K562 (cell line): ENCODE measurements around the gene SMIM10L1. TPM values are rescaled to one million over a fixed set of nuclear protein-coding genes. Genes with fewer than 3 reads are reported as not detected.

ENCODE experiments used
- ATAC-seq: fragments of 200-7000 bp; cut with Tn5 transposase; 3 replicates; pipeline ENCODE4 v1.9.1; 2020; ENCODE audit warnings: moderate library complexity
- Bru-seq: library from RNA; stranded (reverse); fragments of 400-500 nt; gene quantifications from one replicate; lab custom pipeline; 2021; lab: Mats Ljungman, UMichigan
- BruChase-seq, 2 experiments: library from RNA; stranded (reverse); fragments of 400-500 nt; gene quantifications; one replicate each; lab custom pipeline; 2021; lab: Mats Ljungman, UMichigan
- BruUV-seq: library from RNA; stranded (reverse); fragments of 400-500 nt; replicated peaks from 2 replicates; lab custom pipeline; 2021; lab: Mats Ljungman, UMichigan
- CTCF ChIA-PET: fragments of 300-600 bp; formaldehyde crosslinking; extraction: SDS; loops from one replicate; lab custom pipeline; 2021; ENCODE audit warnings: low intra/inter-chr PET ratio; lab: Yijun Ruan, JAX
- POLR2A ChIA-PET: fragments of 300-600, 350-650 bp; sonication (Branson Sonifier 250); formaldehyde crosslinking; extraction: SDS; loops from one replicate; lab custom pipeline; 2021; ENCODE audit warnings: antibody characterized with exemption, inconsistent platforms; lab: Yijun Ruan, JAX
- DNase-seq, 4 experiments: peaks; one replicate each; pipeline versions ENCODE4 v3.0.0 to v3.0.0-alpha.2; 2011 to 2018; ENCODE audit warnings: low spot score in 3 of 4, mixed read lengths in 3 of 4; ENCODE audit errors: extremely low read depth in 1 of 4
- FAIRE-seq: peaks from 2 replicates; lab custom pipeline; 2011; peaks lifted over from hg19 to GRCh38; lab: Jason Lieb, UNC
- H2AFZ ChIP-seq: 2 replicates; pipeline ENCODE4 v1.6.0; 2011; ENCODE audit warnings: low read depth, low read length, control low read depth, inconsistent platforms
- H3K27ac ChIP-seq: fragments of 200-600 bp; 3 replicates; pipeline ENCODE4 v1.8.0; 2011; ENCODE audit warnings: low read depth, mild to moderate bottlenecking, control low read depth, inconsistent platforms, low read length, moderate library complexity, mixed read lengths; ENCODE audit errors: extremely low read depth
- H3K27me3 ChIP-seq, 2 experiments: fragments of 300-600 bp in 1 of 2; 2 replicates in 1 of 2; 3 replicates in 1 of 2; pipeline versions ENCODE4 v1.6.0 to v1.8.0; 2011; ENCODE audit warnings: inconsistent platforms in 2 of 2, low read length in 2 of 2, mild to moderate bottlenecking in 1 of 2, mixed read lengths in 1 of 2, moderate library complexity in 1 of 2; ENCODE audit not compliant: control insufficient read depth in 2 of 2, insufficient read depth in 2 of 2
- H3K36me3 ChIP-seq: fragments of 300-600 bp; 3 replicates; pipeline ENCODE4 v1.8.0; 2011; ENCODE audit warnings: mild to moderate bottlenecking, low read length, inconsistent platforms; ENCODE audit not compliant: control insufficient read depth, insufficient read depth
- H3K4me1 ChIP-seq, 2 experiments: fragments of 200-600 bp in 1 of 2; replicated peaks in 1 of 2; 2 replicates in 1 of 2; 3 replicates in 1 of 2; pipeline versions ENCODE4 v1.5.1 to v1.8.0; 2011; ENCODE audit warnings: inconsistent platforms in 2 of 2, low read length in 2 of 2, mild to moderate bottlenecking in 1 of 2, mixed read lengths in 1 of 2, moderate library complexity in 1 of 2; ENCODE audit not compliant: control insufficient read depth in 2 of 2, insufficient read depth in 2 of 2
- H3K4me2 ChIP-seq: 2 replicates; pipeline ENCODE4 v1.6.1; 2011; ENCODE audit warnings: low read length, control low read depth, inconsistent platforms, mixed read lengths; ENCODE audit not compliant: insufficient read depth
- H3K4me3 ChIP-seq: fragments of 200-600 bp; sonication (generic), shearing (Covaris generic); 2 replicates; pipeline ENCODE4 v1.5.1; 2016; ENCODE audit warnings: control low read depth, inconsistent platforms
- H3K79me2 ChIP-seq: fragments of 200-600 bp; 3 replicates; pipeline ENCODE4 v1.8.0; 2011; ENCODE audit warnings: low read length, inconsistent platforms; ENCODE audit not compliant: control insufficient read depth, insufficient read depth
- H3K9ac ChIP-seq, 2 experiments: 2 replicates each; pipeline versions ENCODE4 v1.6.0 to v1.6.1; 2011; ENCODE audit warnings: low read depth in 2 of 2, low read length in 2 of 2, control low read depth in 1 of 2, inconsistent platforms in 1 of 2, mild to moderate bottlenecking in 1 of 2, mixed read lengths in 1 of 2; ENCODE audit not compliant: insufficient read depth in 1 of 2
- H3K9me1 ChIP-seq: one replicate; pipeline ENCODE4 v1.6.0; 2011; ENCODE audit warnings: inconsistent platforms, mild to moderate bottlenecking, low read length, moderate library complexity; ENCODE audit not compliant: control insufficient read depth, insufficient read depth
- H3K9me3 ChIP-seq: replicated peaks from 2 replicates; pipeline ENCODE4 v1.5.1; 2011; ENCODE audit warnings: low read depth, low read length, inconsistent platforms; ENCODE audit not compliant: control insufficient read depth, insufficient read depth
- H4K20me1 ChIP-seq: replicated peaks from 2 replicates; pipeline ENCODE4 v1.6.1; 2011; ENCODE audit warnings: low read length, inconsistent platforms, mixed read lengths; ENCODE audit not compliant: control insufficient read depth, insufficient read depth
- ATF1 ChIP-seq, 2 experiments: fragments of 450-650 bp in 1 of 2; IDR thresholded peaks; 2 replicates each; pipeline ENCODE4 v1.6.1; 2016; ENCODE audit warnings: missing compliant biosample characterization in 1 of 2, missing genetic modification characterization in 1 of 2
- ATF3 ChIP-seq, 2 experiments: fragments of 450-650 bp in 1 of 2; sonication (generic) in 1 of 2; formaldehyde crosslinking in 1 of 2; IDR thresholded peaks in 1 of 2; conservative IDR thresholded peaks in 1 of 2; 2 replicates each; pipeline versions ENCODE4 v1.6.1 to v1.8.1; 2016 to 2023; ENCODE audit warnings: mild to moderate bottlenecking in 2 of 2, moderate library complexity in 2 of 2, inconsistent platforms in 1 of 2, missing genetic modification reagents in 1 of 2
- CREM ChIP-seq: IDR thresholded peaks from 2 replicates; pipeline ENCODE4 v1.6.1; 2014; ENCODE audit warnings: antibody characterized with exemption, low read depth
- E2F1 ChIP-seq: sonication (generic); formaldehyde crosslinking; IDR thresholded peaks from 2 replicates; pipeline ENCODE4 v1.8.1; 2023; ENCODE audit warnings: mild to moderate bottlenecking, missing genetic modification reagents, moderate library complexity
- ETS2 ChIP-seq: IDR thresholded peaks from 2 replicates; pipeline ENCODE4 v1.6.1; 2016; ENCODE audit warnings: borderline replicate concordance, missing genetic modification characterization, mild to moderate bottlenecking, moderate library complexity, missing compliant biosample characterization; ENCODE audit not compliant: poor library complexity, severe bottlenecking
- HDAC8 ChIP-seq: fragments of 450-650 bp; IDR thresholded peaks from 2 replicates; pipeline ENCODE4 v1.6.1; 2016; ENCODE audit warnings: mild to moderate bottlenecking, missing genetic modification characterization, moderate library complexity, missing compliant biosample characterization
- NUFIP1 ChIP-seq: fragments of 450-650 bp; IDR thresholded peaks from 2 replicates; pipeline ENCODE4 v1.6.1; 2018; ENCODE audit not compliant: partially characterized antibody
- SIX5 ChIP-seq, 2 experiments: IDR thresholded peaks; 2 replicates each; pipeline ENCODE4 v1.6.1; 2011; ENCODE audit warnings: low read length in 2 of 2, borderline replicate concordance in 1 of 2, low read depth in 1 of 2, mild to moderate bottlenecking in 1 of 2, moderate library complexity in 1 of 2; ENCODE audit not compliant: insufficient read depth in 1 of 2
- USF1 ChIP-seq: sonication (generic); formaldehyde crosslinking; IDR thresholded peaks from 2 replicates; pipeline ENCODE4 v1.9.0; 2022; ENCODE audit warnings: mild to moderate bottlenecking, missing genetic modification reagents
- ZNF121 ChIP-seq: sonication (generic); formaldehyde crosslinking; conservative IDR thresholded peaks from 2 replicates; pipeline ENCODE4 v1.8.0; 2022; ENCODE audit warnings: missing genetic modification reagents
- WGBS: fragments of 100-300 bp; shearing (Covaris generic); methylation state at CpG from one replicate; pipeline ENCODE4 v1.1.6; 2016; ENCODE audit warnings: low coverage, mixed read lengths; ENCODE audit not compliant: insufficient coverage; ENCODE audit errors: missing lambda C conversion rate; 5-methylcytosine and 5-hydroxymethylcytosine counted together
- in situ Hi-C: fragments of 300-500 bp; cut with MboI; formaldehyde crosslinking; loops from 4 replicates; pipeline ENCODE4 v1.15.0; 2018; ENCODE audit warnings: inconsistent platforms, mixed read lengths
- intact Hi-C: fragments of 100-400 bp; cut with micrococcal nuclease; formaldehyde crosslinking; loops from 2 replicates; pipeline ENCODE4 v1.14.2; 2022
- long read RNA-seq, 3 experiments: library from polyadenylated mRNA in 2 of 3; library from RNA in 1 of 3; unstranded in 2 of 3; stranded (forward) in 1 of 3; transcript quantifications; one replicate each; pipeline ENCODE4 v2.0.0, GENCODE V29; 2019 to 2022
- polyA minus RNA-seq, 3 experiments: library from RNA; depleted of rRNA, polyadenylated mRNA; stranded (reverse); fragments of >200 nt; gene quantifications; 2 replicates each; pipeline ENCODE4 v1.2.3, GENCODE V29; 2011
- polyA plus RNA-seq, 8 experiments: library from polyadenylated mRNA; depleted of rRNA in 4 of 8; stranded (reverse) in 5 of 8; unstranded in 3 of 8; fragments of >200 nt; fragmentation: Nextera tagmentation in 2 of 8; fragmentation: Illumina TruSeq in 1 of 8; extraction: Ambion mirVana in 2 of 8; extraction: Trizol in 1 of 8; gene quantifications; 2 replicates each; pipeline versions ENCODE4 v1.2.1 to v1.2.3, GENCODE V29; 2011 to 2014; ENCODE audit warnings: inconsistent platforms in 1 of 8, missing spikeins in 1 of 8
- total RNA-seq, 7 experiments: library from RNA; depleted of rRNA in 6 of 7; stranded (reverse); fragments of >200 nt in 6 of 7; fragmentation: Illumina TruSeq in 2 of 7; extraction: Trizol in 2 of 7; gene quantifications; 2 replicates each; pipeline versions ENCODE4 v1.2.1 to v1.2.3, GENCODE V29; 2011 to 2021; ENCODE audit warnings: low replicate concordance in 1 of 7

The SMIM10L1 gene
- total RNA-seq (2011; cell fraction: chromatin; rRNA removed; ENCODE audit: low replicate concordance) = 1.3 and 4.2 TPM in 2 replicates
- total RNA-seq (2011; cell fraction: nucleolus; rRNA removed) = 1.2 and 1.8 TPM in 2 replicates
- 2.4 and 4.1 TPM in 2 replicates for total RNA-seq (2011; cell fraction: nucleoplasm; rRNA removed)
- total RNA-seq (2014; rRNA removed) (8.8 and 9.7 TPM in 2 replicates), total RNA-seq (2014; rRNA removed; fragmentation: Illumina TruSeq; extraction: Trizol) (9.0 and 9.9 TPM in 2 replicates), total RNA-seq (2015; rRNA removed; fragmentation: Illumina TruSeq; extraction: Trizol) (10.1 and 10.3 TPM in 2 replicates), total RNA-seq (2021) (9.1 TPM in 2 replicates), polyA plus RNA-seq (2011; rRNA removed) (3.6 and 4.7 TPM in 2 replicates), polyA plus RNA-seq (2014; fragmentation: Illumina TruSeq; extraction: Trizol) (6.9 and 8.1 TPM in 2 replicates), polyA plus RNA-seq (2014; fragmentation: Nextera tagmentation; extraction: Ambion mirVana) (1 to 10 TPM; 3.0 TPM), polyA plus RNA-seq (2014; rRNA removed) (11.6 and 12.1 TPM in 2 replicates), polyA minus RNA-seq (2011; rRNA and poly(A)+ RNA removed) (2.3 and 3.0 TPM in 2 replicates), Bru-seq, nascent RNA (percentile 87 among the genes with signal in this experiment), BruChase-seq, experiment 1, labeled RNA remaining after a 2-hour chase (percentile 76 among the genes with signal in this experiment), BruChase-seq, experiment 2, labeled RNA remaining after a 6-hour chase (percentile 82 among the genes with signal in this experiment)
- 2.4 and 5.5 TPM in 2 replicates for polyA plus RNA-seq (2011; cell fraction: cytosol; rRNA removed)
- 2.2 and 2.6 TPM in 2 replicates for polyA plus RNA-seq (2011; cell fraction: nucleus; rRNA removed)
- 10.3 and 12.8 TPM in 2 replicates for polyA plus RNA-seq (2012)
- polyA minus RNA-seq (2011; cell fraction: cytosol; rRNA and poly(A)+ RNA removed) = 2.0 and 3.1 TPM in 2 replicates
- polyA minus RNA-seq (2011; cell fraction: nucleus; rRNA and poly(A)+ RNA removed) = 2.6 and 5.8 TPM in 2 replicates
- long read RNA-seq, experiment 1, full-length matches to known transcripts = 147 of 147 reads
- long read RNA-seq, experiment 1, partial matches to known transcripts = 0 of 147 reads
- long read RNA-seq, experiment 1, other reads (novel, unspliced or antisense) = 0 of 147 reads
- long read RNA-seq, experiment 2, full-length matches to known transcripts = 52 of 52 reads
- long read RNA-seq, experiment 2, partial matches to known transcripts = 0 of 52 reads
- long read RNA-seq, experiment 2, other reads (novel, unspliced or antisense) = 0 of 52 reads
- long read RNA-seq, experiment 3, full-length matches to known transcripts = 25 of 25 reads
- long read RNA-seq, experiment 3, partial matches to known transcripts = 0 of 25 reads
- long read RNA-seq, experiment 3, other reads (novel, unspliced or antisense) = 0 of 25 reads

- in situ Hi-C loops = no loop called here
- TF ChIP-seq ZNF121 (CRISPR knock-in tag) (no peak), ATF3 (IDR thresholded peaks at IDR 0.05) (0 out of 2 replicates have a peak, but pooled peaks have one; percentile 24), ATF3 (CRISPR knock-in tag; conservative IDR thresholded peaks at IDR 0.05) (no peak), SIX5 (IDR thresholded peaks at IDR 0.05; ENCODE audit: borderline replicate concordance in 1 of 2, insufficient read depth in 1 of 2, low read depth in 1 of 2, low read length in 2 of 2) (no peak), ATF1 (CRISPR knock-in tag; IDR thresholded peaks at IDR 0.05) (no peak), ATF1 (tag; IDR thresholded peaks at IDR 0.05) (peak; percentile 47), E2F1 (CRISPR knock-in tag) (peak; percentile 24; the same call in 1 of the 2 replicates), CREM (0 out of 2 replicates have a peak, but pooled peaks have one; percentile 10), ETS2 (no peak), HDAC8 (tag) (no peak), USF1 (CRISPR knock-in tag) (no peak), NUFIP1 (no peak)
Measured at GRCh38 chr12:11171145-11171968, at the start of gene SMIM10L1. SMIM10L1 (plus strand) TSS chr12:11171194; CDS start chr12:11171357, 163 bp downstream.

More at GRCh38 chr12:11171145-11171968, at the start of gene SMIM10L1:
- H3K9me3 ChIP-seq = no peaks in the 10 kb centered on the region
- WGBS = under 1% methylated on average over 59 of the region's 70 CpGs
- no peaks in the 10 kb centered on the region for H3K9me1 ChIP-seq
- peak within 1 kb of the TSS; percentile 97 to 98 for H3K9ac ChIP-seq
- no peaks in the 10 kb centered on the region for H3K27me3 ChIP-seq
- CTCF ChIA-PET = no interaction called here
- H3K4me3 ChIP-seq = peak within 1 kb of the TSS; percentile 50
- H3K36me3 ChIP-seq = peaks cover 37% of the 10 kb centered on the region; the same call in 2 of the 3 replicates
- H4K20me1 ChIP-seq = 0 out of 2 replicates have a peak, but pooled peaks cover 5% of the 10 kb centered on the region
- H3K4me2 ChIP-seq = peak within 1 kb of the TSS; percentile 87
- DNase-seq (peak; percentile 80 to 93 (median 82)), FAIRE-seq (peak; percentile 93), ATAC-seq (peak; percentile 97)
- H3K27ac ChIP-seq = peak within 1 kb of the TSS; percentile 99
- peaks cover 81% of the 10 kb centered on the region for H3K79me2 ChIP-seq
- BruUV-seq = no TSS peak
- peaks cover 6 to 14% of the 10 kb centered on the region in 2 experiments; a peak in 4 of 5 replicates for H3K4me1 ChIP-seq
- peak within 1 kb of the TSS; percentile 94 for H2AFZ ChIP-seq
- intact Hi-C loops = no loop called here
- POLR2A ChIA-PET = interaction anchor here (0.6 to 2.1 kb wide), 7 partner anchors 8 to 64 kb away, joined by 3 to 12 read pairs (median 4); no protein-coding TSS in a partner anchor
